Smooth muscle cell of the brain vasculature (primary cell): ENCODE measurements around the gene KANK2.
"Not testable (repeated sequence)": the region's sequence is repeated elsewhere in the genome, so short reads cannot be mapped to it uniquely, and the experiment has no call there.

ENCODE experiments used
- DNase-seq: peaks from one replicate; pipeline ENCODE4 v3.0.0-alpha.2; 2012; ENCODE audit warnings: low read depth, low spot score

Gene KANK2

DNA sequence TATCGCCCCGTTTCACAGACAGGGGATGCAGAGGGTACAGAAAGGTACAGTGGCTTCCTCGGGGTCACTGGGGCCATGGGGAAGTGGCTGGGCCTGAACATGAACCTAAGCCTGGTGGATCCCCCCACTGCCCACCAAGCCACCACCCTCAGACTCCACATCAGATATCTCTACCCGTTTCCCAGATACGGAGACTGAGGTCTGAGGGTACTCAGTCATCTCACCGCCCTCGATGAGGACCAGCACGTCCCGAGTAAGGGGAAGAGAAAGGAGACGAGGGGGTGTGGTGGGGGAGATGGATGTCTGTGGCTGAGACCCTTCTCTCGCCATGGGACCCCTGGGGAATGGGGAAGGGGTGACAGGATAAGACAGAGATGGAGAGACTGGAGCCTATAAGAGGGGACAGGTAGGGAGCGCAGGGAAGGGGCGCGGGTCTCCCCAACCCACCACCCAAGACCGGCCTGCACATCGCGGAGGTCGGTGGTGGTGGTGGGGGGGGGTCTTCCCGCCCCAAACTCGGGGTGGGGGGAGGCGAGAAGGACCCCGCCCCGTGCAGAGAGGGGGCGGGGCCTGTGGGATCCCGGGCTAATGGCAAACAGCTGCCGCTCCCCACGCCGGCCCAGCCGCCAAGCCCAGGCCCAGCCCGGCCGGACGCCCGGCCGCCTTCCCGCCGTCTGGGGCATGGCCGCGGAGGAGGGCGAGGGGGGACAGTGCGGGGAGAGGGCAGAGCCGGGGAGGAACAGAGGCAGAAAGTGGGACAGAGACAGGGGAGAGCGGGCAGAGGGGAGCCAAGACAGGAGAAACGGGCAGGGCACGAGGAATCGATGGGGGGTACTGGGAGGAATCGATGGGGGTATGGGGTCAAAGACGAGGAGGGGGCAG, 698 bp downstream of the KANK2 start:
- DNase-seq, result no peak

DNA sequence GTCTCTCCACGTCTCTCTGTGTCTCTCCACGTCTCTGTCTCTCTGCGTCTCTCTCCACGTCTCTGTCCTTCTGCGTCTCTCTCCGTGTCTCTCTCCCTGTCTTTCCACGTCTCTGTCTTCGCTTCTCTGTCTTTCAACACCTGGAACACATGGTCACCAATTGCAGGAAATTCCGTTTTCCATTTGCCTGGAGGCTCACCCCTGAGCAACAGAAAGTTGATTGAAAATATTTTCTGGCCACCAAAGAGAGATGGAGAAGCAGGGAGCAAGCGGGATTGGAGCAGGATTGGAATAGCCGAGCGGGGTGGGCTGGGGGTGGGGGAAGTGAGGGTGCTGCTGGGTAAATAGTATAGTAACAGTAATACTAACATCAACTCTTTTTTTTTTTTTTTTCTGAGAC, 1.7 kb downstream of the KANK2 start:
- DNase-seq, result no peak

DNA sequence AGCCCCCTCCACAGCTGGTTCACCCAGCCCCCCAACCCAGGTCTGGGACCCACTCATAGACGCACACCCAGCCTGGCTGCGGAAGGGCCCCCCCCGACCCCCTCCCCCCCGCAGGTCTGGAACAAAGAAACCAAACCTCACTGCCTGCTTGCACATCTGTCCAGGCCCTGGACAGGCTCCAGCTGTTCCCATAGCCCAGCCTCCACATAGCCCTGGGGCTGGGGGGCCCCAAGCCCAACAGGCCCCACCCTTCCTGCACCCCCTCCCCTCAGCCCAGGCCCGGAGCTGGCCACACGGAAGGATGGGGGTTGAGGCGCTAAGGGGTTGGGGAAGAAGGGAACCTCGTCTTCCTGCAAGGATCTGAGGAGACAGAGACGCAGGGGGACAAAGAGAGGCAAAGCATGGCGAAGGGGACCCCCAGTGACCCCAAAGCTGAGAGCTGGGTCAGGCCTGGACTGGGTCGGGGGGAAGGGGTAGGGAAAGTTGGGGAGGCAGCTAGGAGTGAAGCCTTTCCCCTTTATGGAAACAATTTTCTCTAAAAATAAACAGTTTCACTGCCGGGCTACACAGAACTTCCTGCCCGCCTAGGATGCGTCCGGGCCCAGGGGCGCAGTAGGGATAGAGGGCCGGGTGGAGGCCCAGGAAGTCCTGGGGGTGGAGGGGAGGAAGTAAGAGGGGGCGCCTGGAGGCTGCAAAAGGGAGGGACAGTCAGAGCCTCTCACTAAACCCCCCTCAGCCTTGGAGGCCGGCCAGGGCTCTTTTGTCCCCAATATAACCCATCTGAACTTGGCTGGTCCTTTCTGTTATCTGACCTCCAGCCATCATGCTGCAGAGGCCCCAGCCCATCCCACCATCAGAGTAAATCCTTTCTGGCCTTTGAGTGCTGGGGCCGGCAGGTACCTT, 2.4 kb downstream of the KANK2 start:
- no peak for DNase-seq

DNA sequence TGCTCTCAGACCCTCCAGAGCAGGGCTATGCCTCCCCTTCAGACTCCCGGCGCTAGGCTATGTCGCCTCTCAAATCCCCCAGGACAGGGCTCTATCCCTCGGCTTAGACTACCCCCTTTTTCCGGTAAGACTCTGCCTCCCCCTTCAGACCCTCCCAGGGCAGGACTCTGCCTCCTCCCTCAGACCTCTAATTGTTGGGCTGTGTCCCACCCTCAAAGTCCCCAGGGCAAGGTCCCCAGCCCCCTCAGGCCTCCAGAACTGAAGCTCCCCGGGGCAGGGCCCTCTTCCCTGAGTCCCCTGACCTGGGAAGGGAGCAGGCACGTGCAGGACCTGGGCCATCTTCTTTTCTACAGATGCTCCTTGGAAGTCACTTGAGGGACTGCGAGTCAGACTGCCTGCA, 3.2 kb downstream of the KANK2 start:
- no peak for DNase-seq

DNA sequence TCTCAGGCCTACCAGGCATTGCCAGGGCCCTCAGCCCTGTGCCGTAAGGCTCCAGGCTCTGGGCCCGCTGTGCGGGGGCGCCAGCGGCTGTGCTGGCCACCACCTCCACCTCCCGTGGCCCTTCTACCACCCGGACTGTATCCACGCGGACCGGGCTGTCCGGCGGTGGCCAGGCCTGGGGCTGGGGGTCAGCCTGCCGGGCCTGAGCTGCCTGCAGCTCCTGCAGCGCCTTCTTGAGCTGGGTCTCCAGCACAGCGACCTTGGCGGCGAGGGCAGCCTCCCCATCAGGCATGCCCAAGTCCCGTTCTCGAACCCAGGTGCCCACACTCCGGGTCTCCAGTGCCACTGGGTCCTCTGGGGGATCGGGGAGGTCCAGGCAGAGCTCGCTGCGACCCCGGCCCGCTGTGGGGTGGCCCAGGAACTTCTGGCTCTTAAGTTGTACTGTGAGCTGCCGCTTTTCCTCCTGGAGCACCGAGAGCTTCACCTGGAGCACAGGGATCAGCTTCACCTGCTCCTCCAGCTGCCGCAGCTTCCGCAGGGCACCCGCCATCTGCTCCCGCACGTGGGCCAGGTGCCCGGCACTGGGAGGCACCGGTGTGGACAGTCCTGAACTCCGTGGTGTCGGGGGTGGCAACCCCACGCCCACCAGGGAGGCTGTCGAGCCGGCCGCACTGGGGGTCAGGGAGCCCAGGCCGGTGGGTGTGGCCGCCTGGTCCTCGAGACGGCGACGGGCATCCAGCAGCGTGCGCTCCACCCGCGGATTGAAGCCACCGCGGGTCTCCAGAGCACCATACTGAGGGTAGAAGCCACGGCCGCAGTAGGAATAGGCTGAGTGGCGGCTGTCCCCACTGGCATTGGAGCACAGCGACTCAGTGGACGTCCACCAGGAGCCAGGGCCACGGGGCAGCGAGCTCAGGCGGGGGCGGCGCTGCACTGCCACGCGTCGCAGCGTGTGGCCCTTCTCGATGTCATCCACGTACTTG, 4.1 kb downstream of the KANK2 start:
- no peak for DNase-seq

DNA sequence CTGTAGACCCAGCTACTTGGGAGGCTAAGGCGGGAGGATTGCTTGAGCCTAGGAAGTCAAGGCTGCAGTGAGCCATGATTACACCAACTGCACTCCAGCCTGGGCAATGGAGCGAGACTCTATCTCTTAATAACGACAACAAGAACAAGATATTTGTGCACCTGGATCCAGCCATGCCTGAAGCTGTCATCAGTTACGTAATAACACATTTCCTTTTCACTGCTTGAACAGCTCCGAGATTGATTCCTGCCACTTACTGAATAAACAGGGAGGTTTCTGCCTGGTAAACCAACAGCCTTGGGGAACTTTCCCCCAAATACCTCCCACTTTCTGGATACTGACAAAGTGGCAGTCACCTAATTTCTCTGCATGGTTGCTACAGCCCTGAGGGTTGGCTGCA, 5.4 kb downstream of the KANK2 start:
- no peak for DNase-seq

DNA sequence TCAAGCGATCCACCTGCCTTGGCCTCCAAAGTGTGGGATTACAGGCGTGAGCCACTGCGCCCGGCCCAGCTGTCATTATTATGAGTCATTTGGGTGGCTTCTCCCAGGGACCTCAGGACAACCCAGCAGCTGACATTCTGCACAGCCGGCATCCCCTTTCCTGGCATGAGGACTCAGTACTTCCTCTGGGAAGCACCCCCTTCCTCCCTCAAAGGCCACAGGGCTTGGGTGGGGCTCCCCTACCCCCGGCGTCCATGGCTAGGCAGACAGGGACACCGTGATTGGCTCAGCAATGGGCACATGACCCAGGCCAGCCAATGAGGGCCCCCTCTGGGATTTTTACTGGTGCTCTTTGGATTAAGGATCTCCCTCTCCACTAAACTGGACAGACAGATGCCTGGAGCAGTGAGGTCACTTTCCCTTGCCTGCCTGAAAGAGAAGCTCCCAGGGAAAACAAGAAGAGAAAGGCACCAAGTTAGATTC, 6.0 kb downstream of the KANK2 start:
- DNase-seq, result no peak

DNA sequence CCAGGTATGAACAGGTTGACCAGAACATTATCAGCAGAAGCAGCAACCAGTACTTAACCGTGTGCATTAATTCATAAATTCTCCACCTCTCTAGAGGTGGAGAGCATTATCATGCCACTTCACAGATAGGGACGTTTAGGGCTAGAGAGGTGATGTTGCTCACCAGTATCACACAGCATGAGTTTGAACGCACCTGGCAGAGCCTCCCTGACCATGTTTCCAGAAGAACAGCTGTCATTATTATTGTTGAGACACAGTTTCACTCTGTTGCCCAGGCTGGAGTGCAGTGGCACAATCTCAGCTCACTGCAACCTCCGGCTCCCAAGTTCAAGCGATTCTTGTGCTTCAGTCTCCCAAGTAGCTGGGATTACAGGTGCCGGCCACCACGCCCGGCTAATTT, 6.8 kb downstream of the KANK2 start:
- no peak for DNase-seq

DNA sequence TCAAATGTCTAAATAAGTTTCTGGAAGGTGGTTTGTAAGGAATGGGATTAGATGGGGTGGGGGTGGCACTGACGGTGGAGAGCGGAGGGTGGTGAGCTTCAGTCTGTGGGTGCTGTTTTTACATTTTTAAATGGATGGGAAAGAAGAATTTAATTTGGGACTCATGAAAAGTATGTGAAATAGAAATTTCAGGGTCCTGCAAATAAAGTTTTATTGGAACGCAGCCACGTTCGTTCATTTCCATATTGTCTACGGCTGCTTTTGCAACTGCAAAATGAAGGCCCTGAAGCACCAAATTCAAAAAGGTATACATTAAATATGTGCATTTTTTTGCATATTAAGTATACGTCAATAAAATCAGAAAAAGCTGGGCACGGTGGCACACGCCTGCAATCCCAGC, 9.9 kb downstream of the KANK2 start:
- no peak for DNase-seq

DNA sequence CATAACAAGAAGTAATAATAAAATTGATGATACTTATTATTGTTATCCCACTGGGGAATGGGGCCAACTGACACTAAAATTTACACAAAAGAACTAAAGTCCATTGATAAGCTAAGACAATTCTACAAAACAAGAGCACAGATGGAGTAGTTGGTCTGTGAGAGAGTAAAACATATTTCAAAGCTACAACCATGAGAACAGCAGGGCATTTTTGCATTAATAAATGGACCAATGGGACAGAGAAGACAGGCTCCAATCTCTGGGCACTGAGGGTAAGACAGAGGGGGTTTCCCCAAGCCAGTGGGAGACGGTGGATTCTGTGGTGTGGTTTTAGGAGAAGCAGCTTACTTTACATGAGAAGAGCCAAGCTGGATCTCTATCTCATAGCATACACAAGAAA, 14.4 kb downstream of the KANK2 start:
- DNase-seq, result no peak

DNA sequence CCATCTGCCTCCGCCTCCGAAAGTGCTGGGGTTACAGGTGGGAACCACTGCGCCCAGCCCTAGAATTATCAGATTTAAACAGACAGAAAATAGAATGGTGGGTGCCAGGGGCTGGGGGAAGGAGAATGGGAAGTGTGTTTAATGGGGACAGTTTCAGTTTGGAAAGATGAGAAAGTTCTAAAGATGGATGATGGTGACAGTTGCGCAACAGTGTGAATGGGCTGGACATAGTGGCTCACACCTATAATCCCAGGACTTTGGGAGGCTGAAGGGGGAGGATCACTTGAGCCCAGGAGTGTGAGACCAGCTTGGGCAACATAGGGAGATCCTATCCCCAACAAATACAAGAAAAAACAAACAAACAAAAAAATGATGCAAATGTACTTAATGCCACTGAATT, 15.9 kb downstream of the KANK2 start:
- DNase-seq, result no peak

DNA sequence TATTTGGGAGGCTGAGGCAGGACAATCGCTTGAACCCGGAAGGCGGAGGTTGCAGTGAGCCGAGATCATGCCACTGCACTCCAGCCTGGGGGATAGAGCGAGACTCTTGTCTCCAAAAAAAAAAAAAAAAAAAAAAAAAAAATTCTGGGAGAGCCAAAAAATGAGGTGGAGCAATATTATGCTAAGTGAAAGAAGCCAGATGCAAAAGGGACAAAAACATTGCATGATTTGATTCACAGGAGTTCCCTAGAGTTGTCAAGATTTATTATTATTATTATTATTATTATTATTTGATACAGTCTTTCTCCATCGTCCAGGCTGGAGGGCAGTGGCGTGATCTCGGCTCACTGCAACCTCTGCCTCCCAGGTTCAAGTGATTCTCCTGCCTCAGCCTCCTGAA, 16.4 kb downstream of the KANK2 start:
- not testable (repeated sequence) for DNase-seq

DNA sequence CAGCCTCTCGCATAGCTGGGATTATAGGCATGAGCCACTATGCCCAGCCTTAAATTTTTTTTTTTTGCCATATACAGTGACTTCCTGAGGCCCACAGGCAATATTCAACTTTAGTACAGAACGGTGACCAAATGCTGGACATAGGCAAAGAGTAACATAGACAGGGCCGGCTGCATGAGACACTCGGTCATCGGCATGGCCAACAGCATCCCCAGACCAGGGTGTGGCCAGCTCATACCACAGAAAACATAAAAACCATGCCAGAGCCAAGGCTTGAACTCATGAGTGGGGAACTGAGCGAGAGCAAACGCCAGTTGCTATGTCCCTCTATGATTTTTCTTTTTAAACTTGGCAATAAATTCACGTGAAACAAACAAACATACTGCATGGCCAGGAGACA, 17.0 kb downstream of the KANK2 start:
- no peak for DNase-seq

DNA sequence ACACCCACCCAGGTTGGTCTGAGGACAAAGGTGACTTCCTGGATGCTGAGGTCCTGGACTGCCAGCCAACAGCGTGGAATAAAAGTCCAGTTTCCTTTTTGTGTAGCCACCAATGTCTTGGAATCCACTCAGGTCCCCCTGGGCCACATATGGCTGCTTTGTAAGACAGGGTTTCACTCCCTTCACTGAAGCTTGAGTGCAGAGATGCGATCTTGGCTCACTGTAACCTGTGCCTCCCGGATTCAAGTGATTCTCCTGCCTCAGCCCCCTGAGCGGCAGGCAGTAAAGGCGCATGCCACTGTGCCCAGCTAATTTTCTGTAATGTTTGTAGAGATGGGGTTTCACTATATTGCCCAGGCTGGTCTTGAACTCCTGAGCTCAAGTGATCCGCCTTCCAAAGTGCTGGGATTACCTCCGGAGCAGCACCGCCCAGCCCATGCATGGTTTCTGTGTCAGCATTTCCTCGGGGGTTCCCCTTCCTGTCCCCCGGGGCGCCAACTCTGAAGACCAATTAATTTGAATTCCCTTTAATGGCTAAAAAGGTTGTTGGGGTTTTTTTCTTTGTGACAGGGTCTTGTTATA, 17.5 kb downstream of the KANK2 start:
- DNase-seq, result no peak

DNA sequence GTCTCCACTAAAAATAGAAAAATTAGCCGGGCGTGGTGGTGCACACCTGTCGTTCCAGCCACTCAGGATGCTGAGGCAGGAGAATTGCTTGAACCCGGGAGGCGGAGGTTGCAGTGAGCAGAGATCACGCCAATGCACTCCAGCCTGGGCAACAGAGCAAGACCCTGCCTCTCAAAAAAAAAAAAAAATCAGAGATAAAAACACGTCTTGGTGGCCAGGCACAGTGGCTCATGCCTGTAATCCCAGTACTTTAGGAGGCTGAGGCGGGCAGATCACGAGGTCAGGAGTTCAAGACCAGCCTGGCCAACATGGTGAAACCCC, 18.2 kb downstream of the KANK2 start:
- DNase-seq, result not testable (repeated sequence)

DNA sequence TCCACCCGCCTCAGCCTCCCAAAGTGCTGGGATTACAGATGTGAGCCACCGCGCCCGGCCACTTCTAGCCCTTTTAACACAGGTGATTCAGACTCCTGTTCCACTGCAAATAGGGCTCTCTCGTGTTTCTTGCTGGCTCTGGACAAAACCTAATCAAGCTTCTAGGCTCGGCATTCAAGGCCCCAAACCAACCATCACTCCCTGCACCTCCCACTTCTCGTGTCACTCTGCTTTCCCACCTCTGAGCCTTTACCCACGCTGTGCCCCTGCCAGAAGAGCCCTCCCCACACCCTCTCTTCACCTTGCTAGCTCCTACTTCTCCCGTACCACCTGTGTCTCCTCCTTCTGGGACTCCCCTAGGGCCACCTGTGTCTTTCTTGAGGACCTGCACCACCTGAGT, 19.8 kb downstream of the KANK2 start:
- no peak for DNase-seq

DNA sequence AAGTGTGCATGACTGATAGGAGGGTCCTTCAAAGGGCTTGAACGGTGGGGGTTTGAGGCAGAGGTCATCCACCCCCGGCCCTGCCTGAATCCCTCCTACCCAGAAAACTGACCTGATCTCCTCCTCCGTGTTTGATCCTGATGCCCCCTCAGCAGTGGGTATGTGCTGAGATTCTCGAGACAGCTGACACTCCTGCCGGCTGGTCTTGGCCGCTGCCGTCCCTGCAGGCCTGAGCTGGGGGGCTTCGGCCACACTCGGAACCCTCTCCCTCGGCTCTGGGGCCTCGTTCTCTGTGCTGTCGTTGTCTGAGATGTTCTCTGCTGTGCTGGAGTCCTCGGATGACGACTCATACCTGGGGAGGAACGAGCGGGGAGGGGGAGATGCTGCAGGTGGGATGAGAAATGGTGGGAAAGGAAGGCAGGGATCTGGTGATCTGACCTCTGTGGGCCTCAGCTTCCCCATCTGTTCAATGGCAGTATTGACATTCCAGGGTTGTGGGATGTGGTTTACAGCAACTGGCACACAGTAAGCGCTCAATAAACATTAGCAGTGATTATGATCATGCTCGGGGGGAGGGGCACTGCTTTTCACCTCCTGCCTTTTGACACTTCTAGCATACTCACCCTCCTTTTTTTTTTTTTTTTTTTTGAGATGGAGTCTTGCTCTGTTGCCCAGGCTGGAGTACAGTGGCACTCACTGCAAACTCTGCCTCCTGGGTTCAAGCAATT, 20.7 kb downstream of the KANK2 start:
- DNase-seq, result no peak

DNA sequence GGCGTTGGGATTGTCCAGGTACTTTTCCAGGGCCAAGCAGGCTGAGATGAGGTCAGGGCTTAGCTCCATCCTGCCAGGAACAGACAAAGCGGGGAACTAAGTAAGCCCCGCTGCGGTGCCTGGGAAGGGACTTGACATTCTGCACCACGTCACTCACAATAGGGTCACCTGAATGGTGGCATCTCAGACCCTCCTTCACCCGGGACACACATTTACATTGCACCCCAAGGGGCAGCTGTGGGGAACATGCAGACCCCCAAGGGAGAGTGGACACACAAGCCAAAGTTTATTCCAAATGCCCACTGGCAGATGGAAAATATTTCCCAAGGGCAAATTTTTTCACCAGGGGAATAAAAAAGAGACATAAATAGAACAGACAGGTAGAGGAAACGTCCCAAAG, 21.4 kb downstream of the KANK2 start:
- DNase-seq, result no peak

DNA sequence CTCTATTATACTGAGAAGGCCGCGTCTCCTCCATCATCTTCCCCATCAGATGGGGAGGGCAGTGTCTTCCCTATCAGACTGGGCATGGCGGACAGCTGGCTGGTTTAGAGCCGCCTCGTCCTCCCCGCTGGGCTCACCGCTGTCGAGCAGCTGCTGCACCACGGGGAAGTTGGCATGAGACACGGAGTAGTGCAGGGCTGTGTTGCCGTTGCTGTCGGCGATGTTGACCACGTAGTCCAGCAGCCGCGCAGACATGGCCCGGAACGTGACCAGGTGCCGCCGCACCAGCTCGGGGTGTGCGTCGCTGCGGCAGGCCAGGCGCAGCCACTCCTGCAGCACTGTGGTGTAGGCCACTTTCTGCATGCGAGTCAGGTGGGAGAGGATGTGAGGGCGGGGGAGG, 23.0 kb downstream of the KANK2 start:
- DNase-seq, result no peak

DNA sequence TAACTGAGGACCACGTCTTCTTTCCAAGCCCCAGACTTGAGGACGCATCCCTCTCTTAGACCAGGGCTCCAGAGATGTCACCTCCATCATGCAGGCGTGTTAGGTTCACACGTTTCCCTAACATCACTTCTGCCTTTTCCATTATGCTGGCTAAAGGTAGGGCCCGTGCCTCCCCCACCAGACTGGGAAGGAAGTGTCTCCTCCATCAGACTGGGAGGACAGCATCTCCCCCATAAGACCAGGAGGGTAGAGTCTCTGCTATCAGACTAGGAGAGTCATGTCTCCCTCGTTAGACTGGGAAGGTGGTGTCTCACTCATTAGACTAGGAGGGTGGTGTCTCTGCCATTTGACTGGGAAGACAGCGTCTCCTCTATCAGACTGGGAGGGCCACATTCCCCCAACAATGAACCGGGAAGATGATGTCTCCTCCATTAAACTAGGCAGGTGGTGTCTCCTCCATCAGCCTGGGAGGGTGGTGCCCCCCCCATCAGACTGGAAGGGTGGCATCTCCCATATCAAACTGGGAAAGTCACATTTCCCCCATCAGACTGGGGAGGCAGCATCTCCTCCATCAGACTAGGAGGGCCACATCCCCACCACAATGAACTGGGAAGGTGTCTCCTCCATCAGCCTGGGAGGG, 23.7 kb downstream of the KANK2 start:
- DNase-seq, result no peak
